WTC11 (cell line): ENCODE measurements around the gene RUNX2.

Experiments
- ATF6 ChIP-seq: sonication (generic); formaldehyde crosslinking; IDR thresholded peaks from 2 replicates; pipeline ENCODE4 v1.8.1; 2023; ENCODE audit warnings: mild to moderate bottlenecking, missing genetic modification reagents
- CREM ChIP-seq: sonication (generic); formaldehyde crosslinking; IDR thresholded peaks from 2 replicates; pipeline ENCODE4 v1.8.1; 2022; ENCODE audit warnings: mild to moderate bottlenecking, missing genetic modification reagents, moderate library complexity
- CTCF ChIP-seq: fragments of 200-600 bp; IDR thresholded peaks from 2 replicates; pipeline ENCODE4 v1.8.0; 2022; ENCODE audit warnings: antibody characterized with exemption
- MXD4 ChIP-seq: fragments of 250-450 bp; sonication (Bioruptor Pico); IDR thresholded peaks from 2 replicates; pipeline ENCODE4 v1.8.0; 2021; ENCODE audit warnings: mild to moderate bottlenecking, moderate library complexity, borderline replicate concordance
- ZNF138 ChIP-seq: sonication (generic); formaldehyde crosslinking; conservative IDR thresholded peaks from 2 replicates; pipeline ENCODE4 v1.8.1; 2022; ENCODE audit warnings: mild to moderate bottlenecking, moderate library complexity, missing genetic modification reagents
- ZNF263 ChIP-seq: sonication (generic); formaldehyde crosslinking; IDR thresholded peaks from 2 replicates; pipeline ENCODE4 v1.8.1; 2022; ENCODE audit warnings: low read depth, mild to moderate bottlenecking, moderate library complexity, missing genetic modification reagents
- ZNF281 ChIP-seq: sonication (generic); formaldehyde crosslinking; IDR thresholded peaks from 2 replicates; pipeline ENCODE4 v1.8.0; 2023; ENCODE audit warnings: mild to moderate bottlenecking, missing genetic modification reagents
- ZNF671 ChIP-seq: fragments of 250-450 bp; sonication (Bioruptor Pico); IDR thresholded peaks from 2 replicates; pipeline ENCODE4 v1.8.0; 2021; ENCODE audit warnings: mild to moderate bottlenecking

- no peak for TF ChIP-seq ZNF281 (CRISPR knock-in tag)
- TF ChIP-seq CTCF, result no peak
- no peak for TF ChIP-seq CREM
- TF ChIP-seq MXD4, result no peak
- no peak for TF ChIP-seq ZNF138 (CRISPR knock-in tag)
- TF ChIP-seq ZNF671 (CRISPR knock-in tag), result no peak
- no peak for TF ChIP-seq ATF6 (CRISPR knock-in tag)
- TF ChIP-seq ZNF263 (CRISPR knock-in tag), result no peak
These were observed 306.1 kb downstream of the RUNX2 start for GRCh38 chr6:45634231-45634630.
